Astrocyte of the cerebellum (primary cell): Measurements from ENCODE around the gene P2RX1.

Experiments used
- DNase-seq: peaks from one replicate; pipeline ENCODE4 v3.0.0-alpha.2; 2011; ENCODE audit warnings: low read depth
- H3K4me3 ChIP-seq: 2 replicates; pipeline ENCODE4 v1.5.1; 2011; ENCODE audit warnings: mild to moderate bottlenecking, low read depth, low read length, moderate library complexity
- CTCF ChIP-seq: IDR thresholded peaks from 2 replicates; pipeline ENCODE4 v1.5.1; 2012; ENCODE audit warnings: low read length, low read depth, moderate library complexity, mild to moderate bottlenecking; ENCODE audit errors: missing control alignments
- in situ Hi-C: cut with HindIII; loops from 2 replicates; pipeline ENCODE4 v1.10.0; 2017; ENCODE audit warnings: low sequenced_read_pairs

Gene P2RX1

GRCh38 chr17:3867606-3868005 lies 48.7 kb downstream of the P2RX1 start:
- no peak for DNase-seq
- in situ Hi-C loops, result no loop called here
- H3K4me3 ChIP-seq, result no peak overlapping the region
- TF ChIP-seq CTCF, result no peak

- H3K4me3 ChIP-seq, result no peak overlapping the region
- DNase-seq, result no peak
- in situ Hi-C loops, result no loop called here
- no peak for TF ChIP-seq CTCF
These were observed 49.2 kb downstream of the P2RX1 start for GRCh38 chr17:3867106-3867505.

- H3K4me3 ChIP-seq, result no peak overlapping the region
- in situ Hi-C loops, result no loop called here
- DNase-seq, result no peak
- no peak for TF ChIP-seq CTCF
These were observed 50.0 kb downstream of the P2RX1 start for GRCh38 chr17:3866276-3866675.

- DNase-seq, result no peak
- in situ Hi-C loops, result no loop called here
- TF ChIP-seq CTCF, result no peak
- H3K4me3 ChIP-seq, result no peak overlapping the region
These were observed 51.1 kb downstream of the P2RX1 start for GRCh38 chr17:3865176-3865575.

GRCh38 chr17:3864534-3864933 lies 51.7 kb downstream of the P2RX1 start:
- in situ Hi-C loops, result no loop called here
- DNase-seq, result no peak
- H3K4me3 ChIP-seq, result no peak overlapping the region
- no peak for TF ChIP-seq CTCF

- no peak overlapping the region for H3K4me3 ChIP-seq
- DNase-seq, result no peak
- TF ChIP-seq CTCF, result no peak
- in situ Hi-C loops, result no loop called here
These were observed 54.2 kb downstream of the P2RX1 start for GRCh38 chr17:3861761-3862681.
